HCT116 (cell line): ENCODE results near the gene VAMP8. TPM values are rescaled to one million over a fixed set of nuclear protein-coding genes. Genes with fewer than 3 reads are reported as not detected.

Source experiments
- ATAC-seq: fragments of 200-7000 bp; cut with Tn5 transposase; 2 replicates; pipeline ENCODE4 v1.9.1; 2020; ENCODE audit warnings: mild to moderate bottlenecking, moderate library complexity
- BruUV-seq: library from RNA; stranded (reverse); fragments of 400-500 nt; replicated peaks from 2 replicates; lab custom pipeline; 2021; lab: Mats Ljungman, UMichigan
- CTCF ChIA-PET: fragments of 300-600 bp; sonication (Branson Sonifier 250); formaldehyde crosslinking; loops from one replicate; lab custom pipeline; 2021; ENCODE audit warnings: antibody characterized with exemption; lab: Charles Lee
- POLR2A ChIA-PET: fragments of 300-600, 350-600 bp; sonication (Branson Sonifier 250); formaldehyde crosslinking; loops from one replicate; lab custom pipeline; 2021; ENCODE audit warnings: antibody characterized with exemption; lab: Charles Lee
- RAD21 ChIA-PET, 2 experiments: fragments of 300-600 bp; sonication (Branson Sonifier 250); formaldehyde crosslinking; loops; one replicate each; lab custom pipeline; 2023; ENCODE audit warnings: low total read pairs in 2 of 2; ENCODE audit not compliant: uncharacterized antibody in 2 of 2, unreplicated experiment in 2 of 2, low non-redundant PET in 1 of 2; lab: Charles Lee
- DNase-seq: peaks from one replicate; pipeline ENCODE4 v3.0.0-alpha.2; 2010; ENCODE audit warnings: low read depth, low spot score
- H2AFZ ChIP-seq: fragments of 200-600 bp; shearing (Covaris generic), sonication (generic); 2 replicates; pipeline ENCODE4 v1.6.1; 2017; ENCODE audit warnings: low read depth, mixed run types, mixed read lengths, antibody characterized with exemption, low read length; ENCODE audit not compliant: poor library complexity, severe bottlenecking
- H3K27ac ChIP-seq: 2 replicates; pipeline ENCODE4 v1.5.1; 2012; ENCODE audit warnings: low read depth, low read length
- H3K27me3 ChIP-seq: fragments of 200-600 bp; sonication (generic); 2 replicates; pipeline ENCODE4 v1.6.1; 2016; ENCODE audit warnings: mixed run types, low read length, mixed read lengths; ENCODE audit not compliant: insufficient read depth
- H3K36me3 ChIP-seq, 2 experiments: fragments of 200-500 bp in 1 of 2; fragments of 200-600 bp in 1 of 2; sonication (Bioruptor generic) in 1 of 2; sonication (generic) in 1 of 2; 2 replicates each; pipeline versions ENCODE4 v1.5.1 to v1.6.1; 2014 to 2016; ENCODE audit warnings: low read length in 2 of 2, inconsistent platforms in 1 of 2, mixed read lengths in 1 of 2, mixed run types in 1 of 2; ENCODE audit not compliant: insufficient read depth in 2 of 2, control insufficient read depth in 1 of 2
- H3K4me1 ChIP-seq, 2 experiments: fragments of 200-600 bp in 1 of 2; sonication (generic) in 1 of 2; 2 replicates each; pipeline versions ENCODE4 v1.5.1 to v1.6.1; 2012 to 2017; ENCODE audit warnings: low read length in 2 of 2, inconsistent platforms in 1 of 2, mild to moderate bottlenecking in 1 of 2, mixed read lengths in 1 of 2, mixed run types in 1 of 2, moderate library complexity in 1 of 2; ENCODE audit not compliant: insufficient read depth in 2 of 2, control insufficient read depth in 1 of 2
- H3K4me2 ChIP-seq: fragments of 200-600 bp; sonication (generic); 2 replicates; pipeline ENCODE4 v1.6.1; 2017; ENCODE audit warnings: mixed run types, low read length, mixed read lengths
- H3K4me3 ChIP-seq, 2 experiments: fragments of 200-600 bp in 1 of 2; sonication (generic) in 1 of 2; replicated peaks in 1 of 2; 2 replicates each; pipeline ENCODE4 v1.5.1; 2011 to 2016; ENCODE audit warnings: low read length in 2 of 2, control low read depth in 1 of 2, low read depth in 1 of 2, mild to moderate bottlenecking in 1 of 2, mixed read lengths in 1 of 2, mixed run types in 1 of 2
- H3K79me2 ChIP-seq: fragments of 200-600 bp; sonication (generic); 2 replicates; pipeline ENCODE4 v1.6.1; 2017; ENCODE audit warnings: mild to moderate bottlenecking, mixed run types, low read length, moderate library complexity, mixed read lengths; ENCODE audit not compliant: insufficient read depth
- H3K9ac ChIP-seq: fragments of 200-600 bp; sonication (generic); 2 replicates; pipeline ENCODE4 v1.6.1; 2016; ENCODE audit warnings: low read length, mixed read lengths
- H3K9me2 ChIP-seq: fragments of 200-600 bp; sonication (generic), shearing (Covaris generic); 2 replicates; pipeline ENCODE4 v1.6.1; 2017; ENCODE audit warnings: mixed run types, mild to moderate bottlenecking, moderate library complexity; ENCODE audit not compliant: insufficient read depth
- H3K9me3 ChIP-seq, 2 experiments: fragments of 200-500 bp in 1 of 2; fragments of 200-600 bp in 1 of 2; sonication (Bioruptor generic) in 1 of 2; sonication (generic) in 1 of 2; 2 replicates each; pipeline ENCODE4 v1.6.1; 2014 to 2017; ENCODE audit warnings: low read length in 2 of 2, mixed read lengths in 2 of 2, inconsistent platforms in 1 of 2, low read depth in 1 of 2, mild to moderate bottlenecking in 1 of 2, mixed run types in 1 of 2, moderate library complexity in 1 of 2; ENCODE audit not compliant: control insufficient read depth in 1 of 2, insufficient read depth in 1 of 2
- H4K20me1 ChIP-seq: fragments of 200-600 bp; sonication (generic), shearing (Covaris generic); 2 replicates; pipeline ENCODE4 v1.6.1; 2017; ENCODE audit warnings: mixed run types, mild to moderate bottlenecking, moderate library complexity; ENCODE audit not compliant: insufficient read depth
- EGR1 ChIP-seq: IDR thresholded peaks from 2 replicates; pipeline ENCODE4 v1.6.1; 2012; ENCODE audit warnings: low read depth
- EZH2 ChIP-seq: fragments of 200-600 bp; sonication (generic); IDR thresholded peaks from 2 replicates; pipeline ENCODE4 v1.6.1; 2017; ENCODE audit warnings: antibody characterized with exemption, mixed run types
- EZH2phosphoT487 ChIP-seq: fragments of 200-600 bp; IDR thresholded peaks from 2 replicates; pipeline ENCODE4 v1.6.1; 2018; ENCODE audit warnings: antibody characterized with exemption, borderline replicate concordance
- FOSL1 ChIP-seq: IDR thresholded peaks from 2 replicates; pipeline ENCODE4 v1.6.1; 2012; ENCODE audit warnings: low read depth
- POLR2A ChIP-seq: IDR thresholded peaks from 2 replicates; pipeline ENCODE4 v1.7.0; 2011; ENCODE audit warnings: borderline replicate concordance; ENCODE audit not compliant: insufficient read depth, insufficient read length; ENCODE audit errors: extremely low read depth
- SP1 ChIP-seq: IDR thresholded peaks from 2 replicates; pipeline ENCODE4 v1.6.1; 2012; ENCODE audit warnings: low read depth
- TCF7L2 ChIP-seq: IDR thresholded peaks from 2 replicates; pipeline ENCODE4 v1.7.0; 2011; ENCODE audit warnings: borderline replicate concordance, inconsistent platforms; ENCODE audit not compliant: insufficient read depth, insufficient read length; ENCODE audit errors: extremely low read depth
- ZNF274 ChIP-seq: fragments of 200-500 bp; sonication (Bioruptor generic); IDR thresholded peaks from 2 replicates; pipeline ENCODE4 v1.6.1; 2014; ENCODE audit warnings: mild to moderate bottlenecking, low read depth, low read length, inconsistent platforms
- intact Hi-C: fragments of 100-400 bp; cut with micrococcal nuclease; formaldehyde crosslinking; loops from 2 replicates; pipeline ENCODE4 v1.10.0; 2022
- total RNA-seq: library from RNA; stranded (reverse); gene quantifications from one replicate; pipeline ENCODE4 v1.2.1, GENCODE V29; 2021; ENCODE audit not compliant: unreplicated experiment
- TF ChIP-seq, protein P1 (sequence below): IDR thresholded peaks from 2 replicates; pipeline ENCODE4 v1.6.1; 2011; ENCODE audit warnings: mild to moderate bottlenecking, low read length, moderate library complexity; ENCODE audit not compliant: insufficient replicate concordance; ENCODE audit errors: extremely low read depth

Gene VAMP8
- total RNA-seq, 1 experiment from 2014 or later: 52.6 TPM

DNA sequence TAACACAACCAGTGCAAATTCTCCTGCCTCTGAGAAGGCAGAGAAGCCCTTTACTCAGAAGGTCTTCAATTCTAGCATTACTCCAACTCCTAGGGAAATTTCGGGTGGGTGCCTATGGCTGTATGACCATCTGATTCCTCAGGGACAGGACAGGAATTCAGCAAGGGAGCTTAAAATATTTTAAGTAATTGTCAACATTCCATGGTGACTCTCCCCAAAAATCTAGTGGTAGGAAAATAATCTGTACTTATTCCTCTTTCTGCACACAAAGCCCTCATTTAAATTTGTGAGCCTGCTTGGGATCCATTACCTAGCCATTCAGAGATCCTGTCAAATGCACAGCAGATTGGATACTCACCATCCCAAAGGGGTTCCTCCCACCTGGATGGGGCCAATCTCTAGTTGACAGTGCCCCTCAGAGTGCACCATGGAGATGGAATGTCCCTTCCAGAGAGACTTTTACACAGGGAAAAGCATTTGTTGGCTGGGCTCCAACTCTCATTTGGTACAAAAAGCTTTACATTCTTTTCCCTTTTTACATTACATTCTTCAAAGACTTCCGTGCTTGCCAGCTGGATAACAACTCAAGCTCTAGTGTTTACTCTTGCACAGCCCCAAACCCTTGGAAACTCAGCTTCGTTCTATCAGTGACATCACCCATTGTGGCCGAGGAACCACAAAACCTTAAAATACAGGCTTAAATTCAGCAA lies 28.2 kb downstream of the VAMP8 start:
- Histone ChIP-seq H3K9me2 (no peaks in the 10 kb centered on the region), H3K36me3 (peaks cover 6 to 16% of the 10 kb centered on the region in 2 experiments), H2AFZ (no peak overlapping the region), H3K79me2 (peaks cover 5% of the 10 kb centered on the region; the same call in 1 of the 2 replicates), H3K9ac (no peak overlapping the region), H4K20me1 (no peaks in the 10 kb centered on the region), H3K4me3 (no peak overlapping the region), H3K9me3 (no peaks in the 10 kb centered on the region), H3K27me3 (no peaks in the 10 kb centered on the region)
- RAD21 ChIA-PET: no interaction called here
- intact Hi-C loops: no loop called here
- DNase-seq: no peak
- TF ChIP-seq, protein P1, sequence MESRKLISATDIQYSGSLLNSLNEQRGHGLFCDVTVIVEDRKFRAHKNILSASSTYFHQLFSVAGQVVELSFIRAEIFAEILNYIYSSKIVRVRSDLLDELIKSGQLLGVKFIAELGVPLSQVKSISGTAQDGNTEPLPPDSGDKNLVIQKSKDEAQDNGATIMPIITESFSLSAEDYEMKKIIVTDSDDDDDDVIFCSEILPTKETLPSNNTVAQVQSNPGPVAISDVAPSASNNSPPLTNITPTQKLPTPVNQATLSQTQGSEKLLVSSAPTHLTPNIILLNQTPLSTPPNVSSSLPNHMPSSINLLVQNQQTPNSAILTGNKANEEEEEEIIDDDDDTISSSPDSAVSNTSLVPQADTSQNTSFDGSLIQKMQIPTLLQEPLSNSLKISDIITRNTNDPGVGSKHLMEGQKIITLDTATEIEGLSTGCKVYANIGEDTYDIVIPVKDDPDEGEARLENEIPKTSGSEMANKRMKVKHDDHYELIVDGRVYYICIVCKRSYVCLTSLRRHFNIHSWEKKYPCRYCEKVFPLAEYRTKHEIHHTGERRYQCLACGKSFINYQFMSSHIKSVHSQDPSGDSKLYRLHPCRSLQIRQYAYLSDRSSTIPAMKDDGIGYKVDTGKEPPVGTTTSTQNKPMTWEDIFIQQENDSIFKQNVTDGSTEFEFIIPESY: no peak
- TF ChIP-seq EZH2 (no peak), EGR1 (no peak), SP1 (no peak), FOSL1 (no peak), EZH2phosphoT487 (no peak), ZNF274 (no peak), POLR2A (no peak), TCF7L2 (no peak)
- TF ChIP-seq, all 23 proteins: peak for 0
- Histone ChIP-seq H3K4me1 (peaks cover 14 to 23% of the 10 kb centered on the region in 2 experiments), H3K4me2 (no peak overlapping the region), H3K27ac (no peak overlapping the region)
- POLR2A ChIA-PET: interaction anchor here (0.5 to 1.8 kb wide), 4 partner anchors 10 to 27 kb away, joined by 3 to 7 read pairs (median 4); partner anchors contain the start of genes RNF181 and USP39
- no peak for ATAC-seq
- no TSS peak for BruUV-seq
- CTCF ChIA-PET: no interaction called here
